OCI-LY1 (cell line): ENCODE measurements around the gene TMEM62.

Experiments
- H2AFZ ChIP-seq: fragments of 200-600 bp; sonication (generic), shearing (Covaris generic); 2 replicates; pipeline ENCODE4 v1.6.0; 2014; ENCODE audit warnings: antibody characterized with exemption, mild to moderate bottlenecking, low read length
- H3F3A ChIP-seq: fragments of 200-600 bp; sonication (generic), shearing (Covaris generic); 2 replicates; pipeline ENCODE4 v1.6.0; 2014; ENCODE audit warnings: mild to moderate bottlenecking, antibody characterized with exemption, low read length, moderate library complexity; ENCODE audit not compliant: insufficient read depth
- H3K27ac ChIP-seq: fragments of 200-600 bp; sonication (generic); 2 replicates; pipeline ENCODE4 v1.5.1; 2014; ENCODE audit warnings: low read length, mixed run types, mild to moderate bottlenecking, low read depth; ENCODE audit not compliant: poor library complexity, severe bottlenecking
- H3K27me3 ChIP-seq: fragments of 200-600 bp; sonication (generic); 2 replicates; pipeline ENCODE4 v1.6.0; 2014; ENCODE audit warnings: antibody characterized with exemption, mild to moderate bottlenecking, low read length, moderate library complexity; ENCODE audit not compliant: insufficient read depth
- H3K36me3 ChIP-seq: fragments of 200-600 bp; sonication (generic); 2 replicates; pipeline ENCODE4 v1.6.1; 2014; ENCODE audit warnings: mild to moderate bottlenecking, antibody characterized with exemption, low read length, moderate library complexity, mixed read lengths; ENCODE audit not compliant: insufficient read depth
- H3K4me1 ChIP-seq: fragments of 200-600 bp; sonication (generic); 2 replicates; pipeline ENCODE4 v1.5.1; 2014; ENCODE audit warnings: mild to moderate bottlenecking, low read length, moderate library complexity; ENCODE audit not compliant: insufficient read depth, severe bottlenecking
- H3K4me2 ChIP-seq: fragments of 200-600 bp; sonication (generic), shearing (Covaris generic); 2 replicates; pipeline ENCODE4 v1.6.1; 2014; ENCODE audit warnings: low read length
- H3K4me3 ChIP-seq: fragments of 200-600 bp; sonication (generic); 2 replicates; pipeline ENCODE4 v1.5.1; 2014; ENCODE audit warnings: low read length, low read depth, mild to moderate bottlenecking, mixed read lengths; ENCODE audit not compliant: poor library complexity, severe bottlenecking
- H3K79me2 ChIP-seq: fragments of 200-600 bp; shearing (Covaris generic); 2 replicates; pipeline ENCODE4 v1.6.1; 2016; ENCODE audit warnings: mixed run types, low read length, mixed read lengths; ENCODE audit not compliant: insufficient read depth
- H3K9ac ChIP-seq: fragments of 200-600 bp; sonication (generic), shearing (Covaris generic); 2 replicates; pipeline ENCODE4 v1.6.1; 2014; ENCODE audit warnings: mild to moderate bottlenecking, low read length, mixed read lengths
- H3K9me2 ChIP-seq: fragments of 200-600 bp; sonication (generic), shearing (Covaris generic); 2 replicates; pipeline ENCODE4 v1.6.1; 2014; ENCODE audit warnings: low read depth, mild to moderate bottlenecking, low read length, mixed read lengths
- H3K9me3 ChIP-seq: fragments of 200-600 bp; shearing (Covaris generic); 2 replicates; pipeline ENCODE4 v1.6.1; 2014; ENCODE audit warnings: low read length, mixed read lengths
- H4K20me1 ChIP-seq: fragments of 200-600 bp; sonication (generic), shearing (Covaris generic); 2 replicates; pipeline ENCODE4 v1.6.0; 2016; ENCODE audit warnings: mild to moderate bottlenecking, low read length; ENCODE audit not compliant: insufficient read depth
- EZH2 ChIP-seq: fragments of 200-600 bp; sonication (generic), shearing (Covaris generic); IDR thresholded peaks from 2 replicates; pipeline ENCODE4 v1.8.0; 2017; ENCODE audit warnings: borderline replicate concordance, mixed run types, mild to moderate bottlenecking, antibody characterized with exemption, low read length, moderate library complexity, mixed read lengths
- TF ChIP-seq, protein P1 (sequence below): fragments of 200-600 bp; sonication (generic), shearing (Covaris generic); IDR thresholded peaks from 2 replicates; pipeline ENCODE4 v1.5.1; 2017; ENCODE audit warnings: mild to moderate bottlenecking, antibody characterized with exemption, low read length, moderate library complexity, mixed read lengths

TMEM62 gene

DNA sequence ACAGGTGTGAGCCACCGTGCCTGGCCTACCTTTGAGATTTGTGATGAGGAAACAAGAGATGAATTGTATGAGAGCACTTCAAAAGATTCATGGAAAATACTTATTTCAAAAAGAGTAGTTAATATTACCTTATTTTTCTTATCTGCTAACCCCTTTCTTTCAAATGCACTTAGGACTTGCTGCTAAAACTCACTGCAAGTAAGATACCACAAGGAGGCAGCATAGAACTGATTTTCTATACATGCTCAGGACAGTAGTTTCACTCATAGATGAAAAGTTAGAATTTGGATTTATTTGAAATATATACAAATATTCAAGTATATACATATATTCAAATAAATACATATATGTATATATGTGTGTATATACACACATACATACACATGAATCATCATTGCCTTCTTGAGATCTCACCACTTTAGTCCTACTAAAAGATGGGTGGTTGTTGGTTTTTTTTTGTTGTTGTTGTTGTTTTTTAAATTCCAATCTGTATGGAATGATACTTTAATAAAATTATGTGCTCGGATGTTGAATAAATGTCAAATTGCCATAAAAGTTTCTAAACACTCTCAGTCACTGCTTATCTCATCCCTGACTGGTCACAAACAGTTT, 54.3 kb downstream of the TMEM62 start:
- no peaks in the 10 kb centered on the region for H3K27me3 ChIP-seq
- 0 out of 2 replicates have a peak overlapping the region, but pooled peaks have one; percentile 99 for H3K4me2 ChIP-seq

DNA sequence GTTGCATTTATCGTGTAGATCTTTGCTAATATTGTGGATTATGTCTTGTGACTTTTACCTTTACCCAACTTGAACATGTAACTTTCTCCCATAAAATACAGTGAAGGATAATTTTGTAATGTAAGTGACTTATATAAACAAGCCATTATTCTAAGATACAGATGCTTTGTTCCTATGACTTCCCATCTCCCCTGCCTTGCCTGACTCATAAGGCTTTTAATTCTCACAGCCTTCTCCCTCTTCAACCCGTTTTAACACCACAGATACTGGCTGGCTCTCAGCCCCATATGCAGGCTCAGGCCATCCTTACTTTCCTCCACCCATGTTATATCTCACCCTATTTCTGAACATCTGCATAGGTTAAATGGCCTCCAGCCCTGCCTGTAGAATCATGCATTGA, 55.9 kb downstream of the TMEM62 start:
- Histone ChIP-seq H3K9ac (no peak overlapping the region), H3K27me3 (no peaks in the 10 kb centered on the region), H3K9me3 (no peaks in the 10 kb centered on the region), H3K36me3 (peaks cover 47% of the 10 kb centered on the region), H3K9me2 (no peaks in the 10 kb centered on the region), H2AFZ (no peak overlapping the region), H3K4me1 (peaks cover 14% of the 10 kb centered on the region), H3K4me2 (no peak overlapping the region), H3K4me3 (no peak overlapping the region), H4K20me1 (no peaks in the 10 kb centered on the region), H3F3A (no peaks in the 10 kb centered on the region), H3K79me2 (peaks cover 10% of the 10 kb centered on the region), H3K27ac (no peak overlapping the region)
- TF ChIP-seq, protein P1, sequence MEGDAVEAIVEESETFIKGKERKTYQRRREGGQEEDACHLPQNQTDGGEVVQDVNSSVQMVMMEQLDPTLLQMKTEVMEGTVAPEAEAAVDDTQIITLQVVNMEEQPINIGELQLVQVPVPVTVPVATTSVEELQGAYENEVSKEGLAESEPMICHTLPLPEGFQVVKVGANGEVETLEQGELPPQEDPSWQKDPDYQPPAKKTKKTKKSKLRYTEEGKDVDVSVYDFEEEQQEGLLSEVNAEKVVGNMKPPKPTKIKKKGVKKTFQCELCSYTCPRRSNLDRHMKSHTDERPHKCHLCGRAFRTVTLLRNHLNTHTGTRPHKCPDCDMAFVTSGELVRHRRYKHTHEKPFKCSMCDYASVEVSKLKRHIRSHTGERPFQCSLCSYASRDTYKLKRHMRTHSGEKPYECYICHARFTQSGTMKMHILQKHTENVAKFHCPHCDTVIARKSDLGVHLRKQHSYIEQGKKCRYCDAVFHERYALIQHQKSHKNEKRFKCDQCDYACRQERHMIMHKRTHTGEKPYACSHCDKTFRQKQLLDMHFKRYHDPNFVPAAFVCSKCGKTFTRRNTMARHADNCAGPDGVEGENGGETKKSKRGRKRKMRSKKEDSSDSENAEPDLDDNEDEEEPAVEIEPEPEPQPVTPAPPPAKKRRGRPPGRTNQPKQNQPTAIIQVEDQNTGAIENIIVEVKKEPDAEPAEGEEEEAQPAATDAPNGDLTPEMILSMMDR: no peak
- no peak for TF ChIP-seq EZH2

More for the DNA sequence above, 54.3 kb downstream of the TMEM62 start:
- Histone ChIP-seq H3K27ac (no peak overlapping the region), H3K9ac (no peak overlapping the region), H2AFZ (no peak overlapping the region), H3K4me1 (peaks cover 18% of the 10 kb centered on the region), H3K4me3 (no peak overlapping the region), H3K9me2 (no peaks in the 10 kb centered on the region), H3K79me2 (peaks cover 10% of the 10 kb centered on the region), H4K20me1 (no peaks in the 10 kb centered on the region), H3K36me3 (peaks cover 35% of the 10 kb centered on the region), H3F3A (no peaks in the 10 kb centered on the region), H3K9me3 (no peaks in the 10 kb centered on the region)
- TF ChIP-seq, protein P1: peak; percentile 65
- no peak for TF ChIP-seq EZH2

DNA sequence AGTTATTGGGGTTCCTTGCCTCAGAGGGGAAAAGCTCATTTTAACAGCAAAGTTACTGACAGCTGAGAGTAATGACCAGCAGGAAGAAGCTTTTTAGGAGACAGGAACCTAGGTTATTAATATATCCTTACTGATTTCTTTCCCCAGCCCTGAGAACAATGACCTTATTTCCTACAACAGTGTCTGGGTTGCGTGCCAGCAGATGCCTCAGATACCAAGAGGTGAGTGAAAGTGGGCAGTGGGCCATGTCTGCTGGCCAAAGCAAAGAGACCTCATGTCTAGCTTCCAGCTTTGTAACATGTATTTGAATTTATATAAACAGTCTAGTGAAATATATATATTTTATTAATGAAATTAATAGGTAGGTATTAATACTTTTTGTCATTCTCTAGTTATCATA, 56.8 kb downstream of the TMEM62 start:
- Histone ChIP-seq H3K36me3 (peaks cover 55% of the 10 kb centered on the region), H3K9ac (no peak overlapping the region), H3K27ac (no peak overlapping the region), H3F3A (no peaks in the 10 kb centered on the region), H3K4me3 (no peak overlapping the region), H3K9me3 (no peaks in the 10 kb centered on the region), H2AFZ (no peak overlapping the region), H3K9me2 (no peaks in the 10 kb centered on the region), H3K4me2 (no peak overlapping the region), H4K20me1 (no peaks in the 10 kb centered on the region), H3K79me2 (peaks cover 10% of the 10 kb centered on the region), H3K4me1 (peaks cover 14% of the 10 kb centered on the region), H3K27me3 (no peaks in the 10 kb centered on the region)
- TF ChIP-seq EZH2: no peak
- TF ChIP-seq, protein P1: no peak
